Fibroblast of peridontal ligament (primary cell): ENCODE measurements around the gene FJX1.
"Not testable (repeated sequence)": the region's sequence is repeated elsewhere in the genome, so short reads cannot be mapped to it uniquely, and the experiment has no call there.

Source experiments
- DNase-seq: peaks from one replicate; pipeline ENCODE4 v3.0.0-alpha.2; 2010; ENCODE audit errors: extremely low read depth

FJX1 gene

GRCh38 chr11:35664977-35665441 lies 46.7 kb downstream of the FJX1 start:
- DNase-seq = no peak

GRCh38 chr11:35667257-35667656 lies 49.0 kb downstream of the FJX1 start:
- no peak for DNase-seq

- DNase-seq = not testable (repeated sequence)
These were observed 50.1 kb downstream of the FJX1 start for GRCh38 chr11:35668350-35668749.
